GM19025 (cell line): ENCODE results near the gene TMEM165.

Experiments used
- ATAC-seq: cut with Tn5 transposase; IDR thresholded peaks from one replicate; pipeline ENCODE4 v1.9.1; 2021; ENCODE audit warnings: mild to moderate bottlenecking, low read depth, moderate library complexity; ENCODE audit not compliant: unreplicated experiment

Gene TMEM165

DNA sequence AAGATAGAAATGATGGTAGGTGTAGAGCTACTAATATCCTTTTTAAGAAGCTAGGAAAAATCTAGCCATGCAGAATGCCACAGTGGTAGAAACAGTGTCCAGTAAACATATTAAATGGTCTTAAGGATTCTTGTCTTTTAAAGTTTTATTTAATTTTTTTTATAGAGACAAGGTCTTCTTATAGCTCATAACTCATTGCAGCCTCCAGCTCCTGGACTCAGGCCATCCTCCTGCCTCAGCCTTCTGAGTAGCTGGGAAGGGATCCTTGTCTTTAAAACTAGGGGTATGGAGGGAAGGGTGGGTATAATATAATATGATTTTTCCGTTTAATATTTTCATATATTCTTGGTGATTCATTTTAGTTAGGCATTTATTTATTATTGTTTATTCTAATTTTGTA lies 3.8 kb downstream of the TMEM165 start:
- no peak for ATAC-seq

DNA sequence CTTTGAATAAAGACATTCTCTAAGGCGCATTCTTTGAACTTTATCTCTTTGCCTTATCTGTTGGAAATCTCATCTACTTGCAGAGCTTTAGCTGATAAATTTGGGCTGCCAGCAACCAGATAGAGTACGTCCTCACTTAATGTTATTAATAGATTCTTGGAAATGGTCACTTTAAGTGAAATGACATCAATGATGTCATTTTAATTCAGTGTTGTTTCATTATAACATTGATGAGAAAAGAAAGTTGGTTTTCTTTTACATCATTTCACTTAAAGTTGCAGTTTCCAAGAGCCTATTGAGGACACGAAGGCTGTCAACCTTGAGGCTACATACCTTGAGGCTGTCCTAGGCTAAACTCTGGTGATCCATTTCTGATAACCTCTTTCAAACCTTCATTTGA lies 9.3 kb downstream of the TMEM165 start:
- ATAC-seq = no peak

DNA sequence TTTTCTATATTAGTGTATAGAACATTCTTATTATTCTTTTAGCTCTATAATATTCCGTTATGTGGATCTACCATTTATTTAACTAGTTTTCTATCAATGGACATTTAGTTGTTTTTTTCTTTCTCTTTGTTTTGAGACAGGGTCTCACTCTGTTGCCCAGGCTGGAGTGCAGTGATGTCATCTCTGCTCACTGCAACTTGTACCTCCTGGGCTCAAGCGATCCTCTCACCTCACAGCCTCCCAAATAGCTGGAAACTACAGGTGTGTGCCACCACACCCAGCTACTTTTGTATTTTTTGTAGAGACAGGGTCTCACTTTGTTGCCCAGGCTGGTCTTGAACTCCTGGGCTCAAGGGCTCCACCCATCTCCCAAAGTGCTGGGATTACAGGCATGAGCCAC lies 10.8 kb downstream of the TMEM165 start:
- ATAC-seq = no peak

DNA sequence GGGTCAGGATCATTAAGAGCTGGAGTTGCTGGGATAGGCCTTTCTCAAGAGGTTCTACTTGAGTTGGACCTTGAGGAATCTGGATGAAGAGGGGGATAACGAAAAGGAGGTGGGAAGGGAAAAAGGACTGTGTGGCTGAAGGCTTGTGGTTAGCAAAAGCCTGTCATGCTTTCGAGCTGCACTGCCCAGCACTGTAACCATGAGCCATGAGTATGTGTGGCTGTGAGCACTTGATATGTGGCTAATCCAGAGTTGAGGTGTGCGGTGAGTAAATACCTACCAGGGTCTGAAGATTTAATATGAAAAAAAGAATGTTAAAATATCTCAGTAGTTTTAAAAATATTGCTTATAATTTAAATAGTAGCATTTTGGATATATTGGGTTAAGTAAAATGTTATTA lies 11.4 kb downstream of the TMEM165 start:
- ATAC-seq = no peak

DNA sequence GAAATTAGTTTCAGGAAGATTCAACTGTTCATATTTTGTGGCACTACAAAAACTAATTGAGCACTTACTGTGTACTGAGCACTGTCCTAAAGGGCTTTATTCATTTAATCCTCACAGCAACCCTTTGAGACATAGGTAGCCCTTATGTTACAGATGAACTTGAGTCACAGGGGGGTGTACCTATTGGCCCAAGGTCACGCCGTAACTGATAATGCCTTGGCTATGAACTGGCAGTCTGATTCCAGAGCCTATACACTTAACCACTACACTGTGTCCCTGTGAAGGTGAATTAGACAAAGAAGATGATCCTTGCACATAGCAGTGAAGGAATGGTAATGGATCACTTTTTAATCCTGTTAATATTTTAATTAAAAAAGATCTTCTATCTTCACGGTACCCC lies 12.0 kb downstream of the TMEM165 start:
- ATAC-seq = no peak

DNA sequence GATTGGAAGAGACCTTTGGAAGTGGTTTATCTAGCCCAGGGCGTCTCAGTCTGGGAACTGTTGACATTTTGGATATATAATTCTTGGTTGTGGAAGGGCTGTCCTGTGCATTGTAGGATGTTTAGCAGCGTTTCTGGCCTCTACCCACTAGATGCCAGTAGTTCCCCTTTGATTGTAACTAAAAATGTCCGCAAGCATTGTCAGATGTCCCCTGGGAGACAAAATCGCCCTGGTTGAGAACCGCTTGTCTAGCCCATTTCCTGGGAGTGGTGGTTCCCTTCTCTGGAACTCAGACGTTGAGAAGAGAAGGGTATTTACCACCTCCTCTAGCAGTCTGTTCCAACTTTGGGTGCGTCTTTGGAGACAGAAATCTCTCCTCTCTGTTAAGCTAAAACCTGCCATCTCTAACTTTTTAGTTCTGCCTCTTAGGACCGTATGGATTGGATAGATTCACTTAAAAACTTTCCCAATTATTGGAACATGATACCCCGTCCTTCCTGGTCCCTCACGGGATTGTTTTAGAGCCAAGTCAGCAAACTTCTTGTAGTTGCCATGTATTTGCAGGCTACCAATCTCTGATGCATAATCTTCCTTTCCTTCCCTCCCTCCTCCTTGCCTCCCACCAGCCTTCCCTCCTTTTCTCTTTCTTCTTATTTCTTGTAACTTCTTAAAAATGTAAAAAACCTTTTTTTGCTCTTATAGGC lies 13.9 kb downstream of the TMEM165 start:
- ATAC-seq = peak; percentile 59

DNA sequence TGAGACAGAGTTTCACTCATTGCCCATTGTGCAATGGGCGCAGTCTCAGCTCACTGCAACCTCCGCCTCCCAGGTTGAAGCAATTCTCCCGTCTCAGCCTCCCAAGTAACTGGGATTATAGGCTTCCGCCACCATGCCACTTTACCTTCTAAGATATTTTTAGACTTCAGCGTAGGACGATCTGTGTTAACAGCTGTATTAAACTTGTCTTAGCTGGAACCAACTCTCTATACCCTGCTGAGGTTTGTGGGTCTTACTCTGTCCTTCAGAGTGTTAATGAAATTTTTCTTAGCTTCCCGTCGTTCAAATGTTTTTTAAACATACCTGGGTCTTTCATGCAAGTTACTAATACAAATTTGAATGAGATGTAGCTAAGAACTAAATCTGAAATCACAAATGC lies 14.7 kb downstream of the TMEM165 start:
- ATAC-seq = no peak

DNA sequence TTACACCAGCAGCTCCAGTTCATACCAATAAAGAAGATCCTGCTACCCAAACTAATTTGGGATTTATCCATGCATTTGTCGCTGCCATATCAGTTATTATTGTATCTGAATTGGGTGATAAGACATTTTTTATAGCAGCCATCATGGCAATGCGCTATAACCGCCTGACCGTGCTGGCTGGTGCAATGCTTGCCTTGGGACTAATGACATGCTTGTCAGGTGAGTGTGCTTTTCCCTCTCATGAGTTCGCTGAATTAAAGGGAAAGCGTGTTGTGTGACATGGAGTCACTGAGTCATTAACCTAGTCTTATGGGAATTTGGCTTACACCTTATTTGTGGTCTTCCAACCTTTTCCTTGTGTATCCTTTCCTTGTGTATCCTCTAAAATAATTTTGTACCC lies 15.9 kb downstream of the TMEM165 start:
- no peak for ATAC-seq

DNA sequence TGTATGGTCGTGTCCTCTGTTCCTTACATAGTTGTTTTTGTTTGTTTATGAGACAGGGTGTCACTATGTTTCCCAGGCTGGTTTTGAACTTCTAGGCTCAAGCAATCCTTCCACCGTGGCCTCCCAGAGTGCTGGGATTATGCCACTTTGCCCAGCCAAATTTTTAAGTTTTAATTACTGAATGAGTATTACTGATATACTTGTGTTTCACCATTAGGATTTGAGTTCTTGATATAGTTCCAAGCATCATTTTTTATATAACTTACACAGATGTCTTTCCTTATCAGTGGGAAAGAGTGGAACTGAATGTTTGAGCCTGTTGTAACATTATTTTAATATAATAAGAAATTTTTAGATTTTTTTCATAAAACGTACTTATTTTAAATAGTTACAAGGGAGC lies 20.4 kb downstream of the TMEM165 start:
- no peak for ATAC-seq

DNA sequence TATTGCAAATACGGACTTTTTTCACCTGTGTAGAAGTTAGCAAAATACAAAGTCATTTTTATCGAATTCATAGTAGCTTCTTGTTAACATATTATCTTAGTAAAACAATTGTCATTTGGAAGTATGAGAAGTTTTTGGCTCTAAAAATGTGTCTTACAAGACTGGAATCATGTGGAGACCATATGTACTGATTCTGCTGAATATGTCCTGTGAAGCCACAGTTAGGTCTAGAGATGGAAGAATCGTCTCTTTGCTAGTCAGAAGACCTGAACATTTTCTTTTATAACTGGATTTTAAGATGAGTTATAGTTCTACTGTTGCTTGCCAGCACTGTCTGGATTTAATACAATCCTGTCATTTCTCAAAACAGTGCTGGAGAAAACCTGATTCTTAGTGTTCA lies 29.0 kb downstream of the TMEM165 start:
- no peak for ATAC-seq

DNA sequence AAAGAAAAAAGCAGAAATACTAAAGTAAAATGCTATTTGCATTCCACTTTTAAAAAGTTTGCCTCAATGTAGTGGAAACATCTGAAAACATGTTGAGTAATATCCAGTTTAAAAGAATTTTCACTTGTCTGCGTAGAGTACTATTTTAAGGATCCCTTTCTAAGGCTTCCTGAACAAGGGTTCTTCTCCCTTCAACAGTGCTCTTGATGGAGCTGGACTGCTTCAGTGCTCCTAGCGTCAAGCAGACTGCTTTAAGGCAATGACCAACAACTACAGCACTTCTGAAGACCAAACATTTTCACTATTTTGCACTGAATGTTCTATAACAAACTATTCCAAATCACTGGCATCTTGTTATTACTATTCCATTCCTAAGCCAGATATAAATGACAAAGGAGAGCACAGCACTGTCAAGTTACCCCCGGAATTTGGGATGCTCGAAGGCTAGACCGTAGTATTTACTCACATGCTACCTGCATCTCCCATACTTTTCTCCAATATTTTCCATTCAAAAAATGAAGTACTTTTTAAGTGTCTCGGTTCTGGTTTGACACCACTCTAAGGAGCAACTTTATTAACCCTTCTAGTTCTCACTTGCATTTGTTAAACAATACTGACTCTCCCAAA lies 36.1 kb downstream of the TMEM165 start:
- ATAC-seq = no peak

DNA sequence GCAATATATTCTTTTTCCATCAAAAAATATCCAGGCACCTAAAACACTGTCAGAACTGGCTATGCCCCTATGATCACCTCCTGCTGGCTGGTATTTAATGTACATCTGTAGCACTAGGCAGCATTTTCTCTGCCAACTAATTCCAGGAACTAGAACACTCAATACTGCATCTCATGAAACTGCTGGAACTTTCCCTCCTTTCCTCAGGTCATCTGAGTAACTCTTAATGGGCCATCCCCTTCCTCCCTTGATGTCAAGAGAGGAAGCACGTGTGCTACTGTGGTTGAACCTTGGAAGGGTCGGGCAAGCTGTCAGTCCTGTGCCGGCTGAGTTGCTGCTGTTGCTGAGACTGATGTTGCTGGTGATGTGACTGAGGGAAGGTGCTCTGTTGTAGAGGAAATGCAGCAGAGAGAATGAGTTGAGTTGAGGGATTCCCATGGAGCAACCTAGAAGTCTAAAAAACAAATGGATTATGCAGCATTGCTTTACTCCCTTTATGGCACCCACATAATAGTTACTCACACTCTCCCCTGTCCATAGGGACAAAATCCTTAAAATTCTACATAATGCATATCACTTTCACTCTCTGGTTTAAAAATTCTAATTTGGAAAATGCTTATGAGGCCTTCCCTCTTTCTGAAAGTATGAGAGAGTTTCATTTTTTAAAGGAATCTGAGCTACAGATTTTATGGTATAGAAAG lies 39.5 kb downstream of the TMEM165 start:
- ATAC-seq = peak; percentile 66

DNA sequence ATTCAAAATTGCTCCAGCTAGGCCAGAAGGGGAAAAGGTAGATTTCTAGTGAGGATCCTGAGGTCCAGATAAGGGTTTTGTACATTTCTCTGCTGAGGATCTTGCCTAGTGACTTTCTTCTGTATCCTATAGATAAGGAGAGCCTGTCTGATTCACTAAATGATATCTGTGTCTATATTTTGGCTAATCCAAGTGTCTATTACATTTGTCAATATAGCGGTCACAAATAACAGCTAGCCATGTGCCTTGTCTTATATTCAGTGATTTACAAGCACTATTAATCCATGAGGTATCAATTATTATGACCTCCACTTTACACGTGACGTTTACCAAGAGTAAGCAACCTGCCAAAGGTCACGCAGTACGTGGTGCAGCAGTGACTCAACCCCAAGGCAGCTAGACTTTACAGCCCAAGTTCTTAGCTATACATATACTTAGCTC lies 41.6 kb downstream of the TMEM165 start:
- no peak for ATAC-seq

DNA sequence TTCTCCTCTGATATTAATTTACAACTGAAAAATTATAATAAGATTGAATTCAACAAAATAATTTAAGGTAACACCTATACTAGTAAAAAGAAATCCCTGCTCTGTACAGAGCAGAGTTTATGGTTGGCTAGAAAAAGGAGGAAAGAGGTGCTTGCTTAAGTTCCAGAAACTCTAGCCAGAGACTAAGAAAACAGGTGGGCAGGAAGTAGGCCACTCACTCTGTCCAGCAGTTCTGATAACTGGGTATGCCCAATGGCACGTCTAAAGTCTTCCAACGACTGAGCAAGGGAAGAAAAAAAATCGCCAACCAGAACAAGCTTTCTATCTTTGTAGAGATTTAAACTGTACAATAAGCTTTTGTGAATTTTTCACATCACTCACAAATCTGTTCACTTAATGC lies 42.1 kb downstream of the TMEM165 start:
- ATAC-seq = no peak

DNA sequence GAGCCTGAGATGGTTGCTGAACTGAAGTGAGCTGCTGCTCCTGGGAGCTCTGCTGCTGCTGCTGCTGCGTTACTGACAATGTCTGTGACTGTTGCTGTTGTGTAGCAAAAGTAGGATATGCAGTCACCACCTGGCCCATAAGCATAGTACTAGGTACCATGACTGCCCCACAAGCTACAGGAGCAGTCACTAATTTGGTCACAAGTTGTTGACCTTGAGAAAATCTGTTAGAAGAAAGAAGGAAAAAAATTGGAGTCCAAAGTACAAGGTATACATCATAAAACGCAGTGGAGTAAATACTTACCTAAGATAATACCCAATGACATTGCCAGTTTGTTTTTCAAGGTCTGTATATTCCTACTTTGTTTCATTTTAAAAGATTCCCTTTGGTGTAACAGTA lies 42.6 kb downstream of the TMEM165 start:
- no peak for ATAC-seq

DNA sequence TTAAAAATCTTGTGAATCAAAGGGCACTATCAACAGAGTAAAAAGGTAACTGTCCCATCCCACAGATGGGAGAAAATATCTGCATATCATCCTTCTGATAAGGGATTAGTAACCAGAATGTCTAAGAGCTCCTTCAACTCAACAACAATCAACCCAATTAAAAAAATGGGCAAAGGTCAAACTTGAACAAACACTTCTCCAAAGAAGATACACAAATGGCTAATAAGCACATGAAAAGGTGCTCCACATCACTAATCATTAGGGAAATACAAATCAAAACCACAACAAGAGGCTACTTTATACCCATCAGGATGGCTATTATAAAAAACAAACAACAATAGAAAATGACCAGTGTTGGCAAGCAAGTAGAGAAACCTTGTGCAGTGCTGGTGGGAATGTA lies 43.3 kb downstream of the TMEM165 start:
- no peak for ATAC-seq

DNA sequence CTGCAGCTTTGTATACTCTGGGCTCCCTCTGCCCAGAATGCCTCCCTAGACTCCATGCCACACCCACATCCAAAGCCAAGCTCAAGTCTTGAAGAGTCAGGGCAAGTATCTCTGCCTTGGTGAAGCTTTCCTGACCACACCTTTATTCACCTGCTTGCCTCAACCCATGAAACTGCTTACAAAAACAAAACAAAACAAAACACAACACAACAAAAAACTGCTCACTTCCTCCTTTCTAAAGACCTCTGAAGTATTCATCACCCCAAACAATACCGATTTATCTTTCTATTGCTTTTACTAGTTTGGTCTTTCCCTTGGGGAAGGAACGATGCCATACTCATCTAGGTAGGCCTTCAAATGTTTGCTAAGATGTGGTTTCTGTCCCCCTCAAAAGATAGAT lies 45.0 kb downstream of the TMEM165 start:
- no peak for ATAC-seq

DNA sequence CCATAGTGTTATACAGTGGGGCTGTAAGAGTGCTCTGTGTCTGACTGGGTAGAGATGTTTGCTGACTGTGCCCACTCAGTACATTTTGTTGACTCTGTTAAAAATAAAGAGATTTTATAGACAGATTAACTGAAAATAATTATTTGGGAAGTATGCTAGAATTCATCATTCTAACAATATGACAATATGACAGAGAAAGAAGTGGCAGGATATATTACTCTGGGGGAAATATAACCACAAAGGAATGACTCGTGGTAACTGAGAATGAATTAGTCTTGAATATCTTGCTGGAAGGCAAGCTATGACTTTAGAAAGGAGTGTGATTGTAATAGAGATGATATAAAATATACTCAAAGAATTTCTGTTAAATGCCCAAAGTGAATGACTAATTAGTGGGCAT lies 46.8 kb downstream of the TMEM165 start:
- no peak for ATAC-seq

DNA sequence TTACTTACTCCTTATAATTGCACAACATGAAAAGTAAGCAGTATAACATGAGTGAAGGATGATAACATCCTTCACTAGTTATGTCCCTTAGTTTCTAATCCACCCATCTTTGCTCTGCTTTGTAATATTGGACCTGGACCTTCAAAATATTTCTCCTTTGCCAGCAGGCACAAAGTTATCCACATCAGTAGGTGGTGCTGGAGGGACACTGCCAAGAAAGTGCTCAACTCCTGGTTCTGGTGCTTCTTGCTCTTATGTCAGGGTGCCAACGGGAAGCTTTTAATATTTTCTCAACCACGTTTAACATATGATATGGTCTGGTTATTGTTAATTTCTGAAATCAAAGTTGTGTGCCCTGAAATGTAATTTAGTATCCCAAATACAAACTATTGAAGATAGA lies 49.1 kb downstream of the TMEM165 start:
- ATAC-seq = no peak

DNA sequence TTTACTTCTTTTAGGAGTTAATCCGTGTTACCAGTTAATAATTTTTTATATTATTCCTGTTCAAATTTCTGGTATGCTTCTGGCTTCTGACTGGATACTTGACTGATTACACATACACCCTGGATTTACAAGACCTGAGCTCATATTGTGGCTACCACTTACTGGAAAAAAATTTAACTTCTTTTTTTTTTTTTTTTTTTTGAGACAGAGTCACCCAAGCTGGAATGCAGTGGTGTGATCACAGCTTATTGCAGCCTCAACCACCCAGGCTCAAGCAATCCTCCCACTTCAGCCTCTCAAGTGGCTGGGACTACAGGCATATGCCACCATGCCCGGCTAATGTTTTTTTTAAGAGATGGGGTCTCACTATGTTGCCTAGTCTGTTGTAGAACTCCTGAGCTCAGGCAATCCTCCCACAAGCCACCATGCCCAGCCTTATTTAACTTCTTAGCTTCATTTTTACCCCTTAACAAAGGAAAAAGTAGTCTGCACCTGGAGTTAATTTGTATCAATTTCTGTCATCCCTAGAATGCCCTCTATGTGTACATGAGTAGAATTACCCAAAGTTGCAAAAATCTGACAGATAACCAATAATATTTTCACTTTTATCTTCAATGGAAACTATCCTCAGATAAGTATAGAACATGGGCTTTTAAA lies 50.3 kb downstream of the TMEM165 start:
- no peak for ATAC-seq

DNA sequence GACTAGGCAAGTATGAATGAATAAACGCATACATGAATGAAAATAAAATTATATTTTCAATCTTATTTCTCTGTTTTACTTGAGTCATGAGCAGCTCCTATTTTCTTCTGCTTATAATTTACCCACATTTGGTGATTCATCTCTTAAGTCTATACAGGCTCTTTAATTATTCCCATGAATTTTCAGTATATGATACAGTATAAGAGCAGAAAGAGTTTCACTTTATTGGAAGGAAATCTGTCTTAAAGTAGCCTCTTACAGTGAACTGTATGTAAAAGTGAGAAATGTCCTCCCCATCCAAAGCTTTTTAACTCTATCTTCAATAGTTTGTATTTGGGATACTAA lies 50.8 kb downstream of the TMEM165 start:
- no peak for ATAC-seq
